HepG2 (cell line): ENCODE results near the gene NARF. TPM values are rescaled to one million over a fixed set of nuclear protein-coding genes. Genes with fewer than 3 reads are reported as not detected.
A peak's percentile ranks its signal among the peaks of the same experiment; 100 is the strongest.

Experiments used
- ATAC-seq: fragments of 200-7000 bp; cut with Tn5 transposase; 3 replicates; pipeline ENCODE4 v1.9.1; 2020; ENCODE audit warnings: mild to moderate bottlenecking, moderate library complexity
- BruUV-seq: library from RNA; stranded (reverse); fragments of 400-500 nt; replicated peaks from 2 replicates; lab custom pipeline; 2021; lab: Mats Ljungman, UMichigan
- CTCF ChIA-PET: fragments of 300-600 bp; formaldehyde crosslinking; extraction: SDS; loops from one replicate; lab custom pipeline; 2021; ENCODE audit warnings: low total read pairs, inconsistent platforms, low intra/inter-chr PET ratio; lab: Yijun Ruan, JAX
- POLR2A ChIA-PET: fragments of 350-600 bp; sonication (Branson Sonifier 250); formaldehyde crosslinking; loops from one replicate; lab custom pipeline; 2020; ENCODE audit warnings: antibody characterized with exemption, inconsistent platforms; lab: Yijun Ruan, JAX
- DNase-seq: peaks from one replicate; pipeline ENCODE4 v3.0.0-alpha.2; 2015; ENCODE audit warnings: low spot score
- FAIRE-seq: peaks from 3 replicates; lab custom pipeline; 2011; peaks lifted over from hg19 to GRCh38; lab: Jason Lieb, UNC
- H2AFZ ChIP-seq: one replicate; pipeline ENCODE4 v1.6.1; 2011; ENCODE audit warnings: low read length, inconsistent platforms
- H3K27ac ChIP-seq: fragments of 300-600 bp; 3 replicates; pipeline ENCODE4 v1.8.0; 2011; ENCODE audit warnings: mixed run types, mild to moderate bottlenecking, mixed read lengths, low read length, inconsistent platforms; ENCODE audit not compliant: insufficient read depth; ENCODE audit errors: extremely low read length
- H3K27me3 ChIP-seq, 2 experiments: fragments of 200-600 bp in 1 of 2; 2 replicates in 1 of 2; 3 replicates in 1 of 2; pipeline versions ENCODE4 v1.6.0 to v1.8.0; 2011; ENCODE audit warnings: low read length in 2 of 2, mild to moderate bottlenecking in 2 of 2, moderate library complexity in 2 of 2, inconsistent platforms in 1 of 2; ENCODE audit not compliant: insufficient read depth in 2 of 2, control insufficient read depth in 1 of 2
- H3K36me3 ChIP-seq, 2 experiments: fragments of 200-600 bp in 1 of 2; replicated peaks in 1 of 2; 2 replicates in 1 of 2; 3 replicates in 1 of 2; pipeline versions ENCODE4 v1.5.1 to v1.8.0; 2011; ENCODE audit warnings: low read length in 2 of 2, inconsistent platforms in 1 of 2; ENCODE audit not compliant: insufficient read depth in 2 of 2, control insufficient read depth in 1 of 2
- H3K4me1 ChIP-seq: 2 replicates; pipeline ENCODE4 v1.5.1; 2012; ENCODE audit warnings: low read length, inconsistent platforms; ENCODE audit not compliant: insufficient read depth
- H3K4me2 ChIP-seq: 2 replicates; pipeline ENCODE4 v1.6.0; 2011; ENCODE audit warnings: low read depth, low read length, inconsistent platforms
- H3K4me3 ChIP-seq, 3 experiments: fragments of 200-600 bp in 1 of 3; sonication (generic), shearing (Covaris generic) in 1 of 3; replicated peaks in 1 of 3; 2 replicates each; pipeline ENCODE4 v1.5.1; 2011 to 2016; ENCODE audit warnings: low read length in 3 of 3, inconsistent platforms in 2 of 3, low read depth in 2 of 3, mild to moderate bottlenecking in 2 of 3, control low read depth in 1 of 3, mixed read lengths in 1 of 3; ENCODE audit not compliant: insufficient read depth in 1 of 3
- H3K79me2 ChIP-seq: one replicate; pipeline ENCODE4 v1.6.1; 2011; ENCODE audit warnings: low read length, inconsistent platforms; ENCODE audit not compliant: insufficient read depth
- H3K9ac ChIP-seq: 2 replicates; pipeline ENCODE4 v1.6.0; 2011; ENCODE audit warnings: mild to moderate bottlenecking, low read depth, low read length, inconsistent platforms; ENCODE audit not compliant: insufficient read depth
- H3K9me3 ChIP-seq: 2 replicates; pipeline ENCODE4 v1.5.1; 2012; ENCODE audit warnings: mild to moderate bottlenecking, low read length
- H4K20me1 ChIP-seq: 2 replicates; pipeline ENCODE4 v1.6.0; 2011; ENCODE audit warnings: inconsistent platforms, mild to moderate bottlenecking, low read length, moderate library complexity; ENCODE audit not compliant: insufficient read depth
- ARID2 ChIP-seq: sonication (generic); formaldehyde crosslinking; IDR thresholded peaks from 2 replicates; pipeline ENCODE4 v1.8.1; 2022; ENCODE audit warnings: mild to moderate bottlenecking, missing genetic modification reagents, borderline replicate concordance
- CREB1 ChIP-seq, 2 experiments: fragments of 450-650 bp in 1 of 2; IDR thresholded peaks; 2 replicates each; pipeline ENCODE4 v1.6.1; 2016 to 2017; ENCODE audit warnings: control low read depth in 1 of 2, mild to moderate bottlenecking in 1 of 2, missing compliant biosample characterization in 1 of 2, missing genetic modification characterization in 1 of 2
- FOSL2 ChIP-seq: sonication (generic); formaldehyde crosslinking; IDR thresholded peaks from 2 replicates; pipeline ENCODE4 v1.4.0; 2020; ENCODE audit warnings: missing genetic modification reagents
- MEIS1 ChIP-seq: sonication (generic); formaldehyde crosslinking; IDR thresholded peaks from 2 replicates; pipeline ENCODE4 v1.9.0; 2021; ENCODE audit warnings: mild to moderate bottlenecking, missing genetic modification reagents, moderate library complexity, borderline replicate concordance
- SALL1 ChIP-seq: sonication (generic); formaldehyde crosslinking; IDR thresholded peaks from 2 replicates; pipeline ENCODE4 v1.8.0; 2022; ENCODE audit warnings: mild to moderate bottlenecking, missing genetic modification reagents
- SP5 ChIP-seq: IDR thresholded peaks from 2 replicates; pipeline ENCODE4 v1.6.1; 2016; ENCODE audit warnings: low read depth, borderline replicate concordance
- STAG1 ChIP-seq: sonication (generic); formaldehyde crosslinking; IDR thresholded peaks from 2 replicates; pipeline ENCODE4 v1.4.0; 2020; ENCODE audit warnings: missing genetic modification reagents
- ZNF136 ChIP-seq: sonication (generic); formaldehyde crosslinking; IDR thresholded peaks from 2 replicates; pipeline ENCODE4 v1.8.1; 2022; ENCODE audit warnings: low read depth, mild to moderate bottlenecking, moderate library complexity, missing genetic modification reagents
- WGBS: methylation state at CpG from one replicate; pipeline ENCODE4 v1.1.6; 2017; ENCODE audit warnings: low lambda C conversion rate; 5-methylcytosine and 5-hydroxymethylcytosine counted together
- in situ Hi-C: cut with HindIII; loops from 2 replicates; pipeline ENCODE4 v1.10.0; 2017; ENCODE audit warnings: low pct_unique_long_range_greater_than_20kb; ENCODE audit not compliant: extremely low pct_ligation_motif_present
- intact Hi-C: fragments of 100-400 bp; cut with micrococcal nuclease; formaldehyde crosslinking; loops from one replicate; pipeline ENCODE4 v1.10.0; 2022; ENCODE audit not compliant: unreplicated experiment
- polyA plus RNA-seq, 8 experiments: library from polyadenylated mRNA; depleted of rRNA in 3 of 8; stranded (reverse) in 7 of 8; unstranded in 1 of 8; fragments of >200 nt; fragmentation: Illumina TruSeq in 4 of 8; extraction: Trizol in 4 of 8; gene quantifications; 2 replicates each; pipeline versions ENCODE4 v1.2.1 to v1.2.3, GENCODE V29; 2011 to 2016; ENCODE audit warnings: low read depth in 4 of 8, missing spikeins in 1 of 8, mixed read lengths in 1 of 8; ENCODE audit not compliant: insufficient read depth in 1 of 8
- total RNA-seq, 5 experiments: library from RNA; depleted of rRNA; stranded (reverse); fragments of >200 nt; fragmentation: Illumina TruSeq; extraction: Trizol; gene quantifications; 2 replicates each; pipeline ENCODE4 v1.2.3, GENCODE V29; 2016; ENCODE audit warnings: low read depth in 1 of 5
- TF ChIP-seq, protein P1 (sequence below): sonication (generic); formaldehyde crosslinking; IDR thresholded peaks from 2 replicates; pipeline ENCODE4 v1.9.0; 2022; ENCODE audit warnings: low read depth, missing genetic modification reagents
- TF ChIP-seq, protein P2 (sequence below): sonication (generic); formaldehyde crosslinking; IDR thresholded peaks from 2 replicates; pipeline ENCODE4 v1.8.0; 2023; ENCODE audit warnings: mild to moderate bottlenecking, missing genetic modification reagents
- TF ChIP-seq, protein P3 (sequence below): IDR thresholded peaks from 2 replicates; pipeline ENCODE4 v1.6.1; 2016; ENCODE audit warnings: low read depth, borderline replicate concordance

Gene NARF
- total and polyA plus RNA-seq, 2 of the 13 experiments (the other 11 are each of a cell fraction or from before 2014, with no cell fraction given), result 61.1 to 144 TPM

DNA sequence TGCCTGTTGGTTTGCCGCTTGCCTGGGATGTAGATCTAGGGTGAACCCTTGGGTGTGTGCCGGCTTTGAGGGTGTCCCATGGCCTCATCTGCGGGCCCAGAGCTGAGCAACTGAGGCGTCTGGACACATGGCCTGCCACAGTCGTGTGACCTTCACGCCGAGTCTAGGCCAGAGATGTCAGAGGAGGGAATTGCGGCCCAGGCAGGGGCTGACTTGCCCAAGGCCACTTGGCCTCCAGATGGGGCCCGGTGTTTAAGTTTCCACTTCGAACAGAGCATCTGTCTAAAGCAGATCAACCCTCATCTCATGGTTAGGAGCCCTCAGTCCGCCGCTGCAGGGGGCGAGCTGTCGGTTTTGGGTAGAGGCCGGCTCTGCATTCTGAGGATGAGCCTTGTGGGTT is 33.0 kb downstream of the NARF start (continued):
- peak; percentile 48 for TF ChIP-seq STAG1 (CRISPR knock-in tag)

DNA sequence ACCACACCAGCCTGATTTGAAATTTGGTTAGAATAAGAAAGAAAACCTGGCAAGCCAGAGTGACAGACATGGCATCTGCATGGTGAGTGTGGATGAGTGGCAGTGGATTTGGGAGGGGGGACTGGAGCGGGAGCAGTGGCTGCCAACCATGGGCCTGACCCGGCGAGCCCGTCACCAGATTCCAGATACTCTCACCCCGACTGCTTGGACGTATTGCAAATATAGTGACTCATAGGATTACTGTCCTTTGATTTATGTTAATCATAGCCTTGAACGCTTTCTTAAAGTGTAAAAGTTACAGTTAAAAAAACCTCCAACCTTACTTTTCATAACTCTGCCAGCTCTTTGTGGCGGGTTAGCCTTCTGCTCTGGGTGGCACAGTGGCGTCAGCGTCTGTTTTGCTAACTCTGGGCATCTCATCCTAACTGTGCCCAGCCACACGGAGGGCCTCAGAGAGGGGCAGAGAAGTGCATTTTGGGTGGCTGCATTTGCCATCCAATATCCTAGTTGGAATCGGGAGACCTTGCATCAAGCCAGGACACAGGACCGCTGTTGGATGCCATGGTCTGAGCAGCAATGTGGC is 34.2 kb downstream of the NARF start:
- Histone ChIP-seq H2AFZ (no peak overlapping the region), H4K20me1 (no peaks in the 10 kb centered on the region), H3K36me3 (peaks cover 2 to 4% of the 10 kb centered on the region in 2 experiments; a peak in 3 of 5 replicates), H3K4me1 (peaks cover 46% of the 10 kb centered on the region), H3K9ac (no peak overlapping the region), H3K27ac (no peak overlapping the region), H3K27me3 (no peaks in the 10 kb centered on the region), H3K4me2 (peak overlapping the region; percentile 85; the same call in 1 of the 2 replicates), H3K4me3 (peak overlapping the region in 1 of 3 experiments; percentile 69; a peak in 1 of 6 replicates), H3K9me3 (no peaks in the 10 kb centered on the region), H3K79me2 (no peaks in the 10 kb centered on the region)
- WGBS, result 43% methylated on average over 12 of the region's 13 CpGs
- BruUV-seq, result no TSS peak
- FAIRE-seq (no peak), ATAC-seq (no peak), DNase-seq (no peak)
- TF ChIP-seq SALL1 (CRISPR knock-in tag) (0 out of 2 replicates have a peak, but pooled peaks have one; percentile 41), ZNF136 (no peak), ARID2 (CRISPR knock-in tag) (no peak), MEIS1 (CRISPR knock-in tag) (no peak), FOSL2 (CRISPR knock-in tag) (peak; percentile 57; the same call in 1 of the 2 replicates), SP5 (CRISPR knock-in tag) (no peak), CREB1 (IDR thresholded peaks at IDR 0.05) (peak; percentile 42), CREB1 (CRISPR knock-in tag; IDR thresholded peaks at IDR 0.05) (no peak)
- TF ChIP-seq, protein P1, sequence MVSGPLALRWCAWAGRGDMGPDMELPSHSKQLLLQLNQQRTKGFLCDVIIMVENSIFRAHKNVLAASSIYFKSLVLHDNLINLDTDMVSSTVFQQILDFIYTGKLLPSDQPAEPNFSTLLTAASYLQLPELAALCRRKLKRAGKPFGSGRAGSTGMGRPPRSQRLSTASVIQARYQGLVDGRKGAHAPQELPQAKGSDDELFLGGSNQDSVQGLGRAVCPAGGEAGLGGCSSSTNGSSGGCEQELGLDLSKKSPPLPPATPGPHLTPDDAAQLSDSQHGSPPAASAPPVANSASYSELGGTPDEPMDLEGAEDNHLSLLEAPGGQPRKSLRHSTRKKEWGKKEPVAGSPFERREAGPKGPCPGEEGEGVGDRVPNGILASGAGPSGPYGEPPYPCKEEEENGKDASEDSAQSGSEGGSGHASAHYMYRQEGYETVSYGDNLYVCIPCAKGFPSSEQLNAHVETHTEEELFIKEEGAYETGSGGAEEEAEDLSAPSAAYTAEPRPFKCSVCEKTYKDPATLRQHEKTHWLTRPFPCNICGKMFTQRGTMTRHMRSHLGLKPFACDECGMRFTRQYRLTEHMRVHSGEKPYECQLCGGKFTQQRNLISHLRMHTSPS (CRISPR knock-in tag), result 0 out of 2 replicates have a peak, but pooled peaks have one; percentile 10
- TF ChIP-seq, protein P2, sequence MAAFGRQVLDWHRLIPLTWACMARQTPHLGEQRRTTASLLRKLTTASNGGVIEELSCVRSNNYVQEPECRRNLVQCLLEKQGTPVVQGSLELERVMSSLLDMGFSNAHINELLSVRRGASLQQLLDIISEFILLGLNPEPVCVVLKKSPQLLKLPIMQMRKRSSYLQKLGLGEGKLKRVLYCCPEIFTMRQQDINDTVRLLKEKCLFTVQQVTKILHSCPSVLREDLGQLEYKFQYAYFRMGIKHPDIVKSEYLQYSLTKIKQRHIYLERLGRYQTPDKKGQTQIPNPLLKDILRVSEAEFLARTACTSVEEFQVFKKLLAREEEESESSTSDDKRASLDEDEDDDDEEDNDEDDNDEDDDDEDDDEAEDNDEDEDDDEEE (CRISPR knock-in tag), result no peak
- TF ChIP-seq, protein P3, sequence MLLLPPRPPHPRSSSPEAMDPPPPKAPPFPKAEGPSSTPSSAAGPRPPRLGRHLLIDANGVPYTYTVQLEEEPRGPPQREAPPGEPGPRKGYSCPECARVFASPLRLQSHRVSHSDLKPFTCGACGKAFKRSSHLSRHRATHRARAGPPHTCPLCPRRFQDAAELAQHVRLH (CRISPR knock-in tag), result no peak
- in situ Hi-C loops, result no loop called here
- CTCF ChIA-PET, result no interaction called here
- POLR2A ChIA-PET, result no interaction called here
- intact Hi-C loops, result no loop called here
